Measurements from ENCODE around the gene DPM1. TPM values are rescaled to one million over a fixed set of nuclear protein-coding genes. Genes with fewer than 3 reads are reported as not detected.
A peak's percentile ranks its signal among the peaks of the same experiment; 100 is the strongest.

The DPM1 gene
- total and polyA plus RNA-seq, 8 donors = 10.7 to 74.1 (median 50.3) TPM

DNA sequence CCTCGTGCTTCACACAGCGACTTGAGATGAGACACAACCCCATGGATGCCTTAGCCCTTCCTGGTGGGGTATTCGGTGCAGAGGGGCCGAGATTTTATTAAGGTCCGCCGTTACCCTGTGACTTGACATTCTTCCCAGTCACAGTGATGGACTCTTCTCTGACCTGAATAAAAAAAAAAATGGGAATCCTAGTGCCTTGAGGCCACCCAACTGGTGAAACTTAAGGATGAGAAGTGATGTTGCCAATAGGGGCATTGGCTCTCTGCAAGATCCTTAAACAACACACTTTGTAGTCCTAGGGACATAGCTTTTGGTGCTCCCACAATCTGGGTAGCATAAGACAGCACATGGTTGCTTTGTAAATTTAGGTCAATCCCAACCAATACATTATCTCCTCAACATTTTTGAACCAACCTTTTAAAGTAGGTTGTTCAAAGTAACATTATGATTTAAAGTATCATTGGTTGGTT lies 26.3 kb downstream of the DPM1 start:
- intact Hi-C loops (cut with DNase I; ENCODE audit: low total_unique reads) = no loop called here
- WGBS, 5 donors = 43 to 59% (median 53%) methylated on average over 3 to 6 of the region's 6 CpGs

DNA sequence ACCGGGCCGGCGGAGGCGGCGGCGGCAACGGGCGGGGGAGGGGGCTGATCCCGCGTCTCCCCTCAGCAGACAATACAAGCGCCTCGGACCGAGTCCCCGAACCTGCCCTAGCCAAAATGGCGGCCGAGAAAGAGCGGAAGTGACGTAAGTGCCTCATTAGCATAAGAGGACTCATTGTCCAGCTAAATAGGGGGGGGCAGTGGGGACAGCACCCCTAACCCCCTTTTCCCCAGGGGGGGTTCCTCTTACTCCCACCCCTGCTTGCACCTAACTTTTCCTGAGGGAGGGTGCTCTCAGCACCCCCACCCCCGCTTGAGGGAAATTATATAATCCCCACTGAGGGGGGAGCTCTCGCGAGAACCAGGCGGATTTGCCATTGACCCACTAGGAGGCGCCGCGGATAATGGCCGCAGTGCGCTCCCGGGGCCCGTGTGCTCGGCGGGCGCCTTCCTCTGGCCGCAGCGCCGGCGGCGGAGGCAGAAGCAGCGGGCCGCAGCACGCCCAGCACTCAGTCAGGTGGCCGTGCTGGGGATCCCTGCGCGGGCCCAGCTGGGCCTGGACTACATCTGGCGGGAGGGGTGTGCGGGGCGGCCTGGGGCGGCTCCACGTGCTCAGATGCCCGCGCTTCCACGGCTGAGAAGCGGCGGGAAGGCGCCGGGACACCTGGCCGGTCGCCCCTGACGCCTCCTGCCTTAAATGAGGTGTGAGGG lies 26.9 kb downstream of the DPM1 start, which contains the start of gene ADNP:
TSS of gene ADNP (minus strand) at position 132 of the 710 bp plus-strand sequence. CDS start 27,441 bp downstream, outside the sequence.
- Histone ChIP-seq H3K27me3 (no peaks in the 10 kb centered on the region), H3K4me1 (peaks cover 22 to 47% (median 36%) of the 10 kb centered on the region in 4 donors), H3K27ac (peak within 1 kb of the TSS; percentile 91 to 100 (median 99)), H3K9me3 (no peaks in the 10 kb centered on the region), H3K36me3 (peaks cover 12 to 48% (median 33%) of the 10 kb centered on the region in 4 donors), H3K4me3 (peak within 1 kb of the TSS; percentile 82 to 97 (median 90))
- peak; percentile 91 to 98 for DNase-seq
- intact Hi-C loops (cut with DNase I; ENCODE audit: low total_unique reads) = no loop called here
- TF ChIP-seq POLR2A (IDR thresholded peaks at IDR 0.05) (peak in 1 of 4 donors; percentile 45), POLR2AphosphoS5 (IDR thresholded peaks at IDR 0.05) (peak; percentile 69 to 92 (median 83)), EP300 (IDR thresholded peaks at IDR 0.05) (no peak)
- TF ChIP-seq, protein P1, sequence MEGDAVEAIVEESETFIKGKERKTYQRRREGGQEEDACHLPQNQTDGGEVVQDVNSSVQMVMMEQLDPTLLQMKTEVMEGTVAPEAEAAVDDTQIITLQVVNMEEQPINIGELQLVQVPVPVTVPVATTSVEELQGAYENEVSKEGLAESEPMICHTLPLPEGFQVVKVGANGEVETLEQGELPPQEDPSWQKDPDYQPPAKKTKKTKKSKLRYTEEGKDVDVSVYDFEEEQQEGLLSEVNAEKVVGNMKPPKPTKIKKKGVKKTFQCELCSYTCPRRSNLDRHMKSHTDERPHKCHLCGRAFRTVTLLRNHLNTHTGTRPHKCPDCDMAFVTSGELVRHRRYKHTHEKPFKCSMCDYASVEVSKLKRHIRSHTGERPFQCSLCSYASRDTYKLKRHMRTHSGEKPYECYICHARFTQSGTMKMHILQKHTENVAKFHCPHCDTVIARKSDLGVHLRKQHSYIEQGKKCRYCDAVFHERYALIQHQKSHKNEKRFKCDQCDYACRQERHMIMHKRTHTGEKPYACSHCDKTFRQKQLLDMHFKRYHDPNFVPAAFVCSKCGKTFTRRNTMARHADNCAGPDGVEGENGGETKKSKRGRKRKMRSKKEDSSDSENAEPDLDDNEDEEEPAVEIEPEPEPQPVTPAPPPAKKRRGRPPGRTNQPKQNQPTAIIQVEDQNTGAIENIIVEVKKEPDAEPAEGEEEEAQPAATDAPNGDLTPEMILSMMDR (IDR thresholded peaks at IDR 0.05) = peak in 5 of 7 experiments; percentile 59 to 83 (median 79)
- 0 to 1% (median 1%) methylated on average over 29 to 58 of the region's 58 CpGs for WGBS, 5 donors

More for the DNA sequence above, 26.3 kb downstream of the DPM1 start:
- H3K36me3 ChIP-seq = peaks cover 16 to 54% (median 39%) of the 10 kb centered on the region in 4 donors
- no peak for TF ChIP-seq POLR2A (IDR thresholded peaks at IDR 0.05)
- no peak for TF ChIP-seq EP300 (IDR thresholded peaks at IDR 0.05)
- no peak for TF ChIP-seq POLR2AphosphoS5 (IDR thresholded peaks at IDR 0.05)
- TF ChIP-seq, protein P1 (IDR thresholded peaks at IDR 0.05) = no peak
- no peaks in the 10 kb centered on the region for H3K9me3 ChIP-seq
- H3K4me1 ChIP-seq = peaks cover 22 to 41% (median 33%) of the 10 kb centered on the region in 4 donors
- peak overlapping the region; percentile 51 to 97 (median 85) for H3K4me3 ChIP-seq
- H3K27me3 ChIP-seq = no peaks in the 10 kb centered on the region
- no peak for DNase-seq
- H3K27ac ChIP-seq = peak overlapping the region; percentile 91 to 100 (median 99)

DNA sequence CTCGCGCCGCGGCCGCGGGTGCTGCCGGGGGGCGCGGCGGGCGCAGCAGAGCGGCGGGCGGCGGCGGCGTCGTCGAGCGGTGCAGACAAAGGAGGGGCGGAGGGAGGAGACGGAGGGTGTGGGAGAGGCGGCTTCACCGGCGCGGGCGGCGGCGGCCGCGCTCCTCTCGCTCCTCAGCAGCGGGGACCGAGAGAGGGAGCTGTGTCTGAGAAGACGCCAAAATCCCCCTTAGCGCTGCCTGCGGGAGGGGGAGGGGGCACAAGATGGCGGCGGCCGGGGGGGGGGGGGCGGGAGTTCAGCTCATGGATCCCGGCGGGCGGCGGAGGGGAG lies 27.4 kb downstream of the DPM1 start:
- Histone ChIP-seq H3K27me3 (no peaks in the 10 kb centered on the region), H3K4me3 (peak overlapping the region; percentile 51 to 97 (median 85)), H3K4me1 (peaks cover 25 to 52% (median 42%) of the 10 kb centered on the region in 4 donors), H3K36me3 (peaks cover 12 to 43% (median 29%) of the 10 kb centered on the region in 4 donors), H3K27ac (peak overlapping the region; percentile 91 to 100 (median 99)), H3K9me3 (no peaks in the 10 kb centered on the region)
- WGBS, 5 donors = 0 to 2% (median 0%) methylated on average over 3 to 44 of the region's 45 CpGs
- intact Hi-C loops (cut with DNase I; ENCODE audit: low total_unique reads) = no loop called here
- DNase-seq = no peak
- TF ChIP-seq, protein P1 (IDR thresholded peaks at IDR 0.05) = no peak
- no peak for TF ChIP-seq POLR2A (IDR thresholded peaks at IDR 0.05)
- no peak for TF ChIP-seq EP300 (IDR thresholded peaks at IDR 0.05)
- TF ChIP-seq POLR2AphosphoS5 (IDR thresholded peaks at IDR 0.05) = no peak

DNA sequence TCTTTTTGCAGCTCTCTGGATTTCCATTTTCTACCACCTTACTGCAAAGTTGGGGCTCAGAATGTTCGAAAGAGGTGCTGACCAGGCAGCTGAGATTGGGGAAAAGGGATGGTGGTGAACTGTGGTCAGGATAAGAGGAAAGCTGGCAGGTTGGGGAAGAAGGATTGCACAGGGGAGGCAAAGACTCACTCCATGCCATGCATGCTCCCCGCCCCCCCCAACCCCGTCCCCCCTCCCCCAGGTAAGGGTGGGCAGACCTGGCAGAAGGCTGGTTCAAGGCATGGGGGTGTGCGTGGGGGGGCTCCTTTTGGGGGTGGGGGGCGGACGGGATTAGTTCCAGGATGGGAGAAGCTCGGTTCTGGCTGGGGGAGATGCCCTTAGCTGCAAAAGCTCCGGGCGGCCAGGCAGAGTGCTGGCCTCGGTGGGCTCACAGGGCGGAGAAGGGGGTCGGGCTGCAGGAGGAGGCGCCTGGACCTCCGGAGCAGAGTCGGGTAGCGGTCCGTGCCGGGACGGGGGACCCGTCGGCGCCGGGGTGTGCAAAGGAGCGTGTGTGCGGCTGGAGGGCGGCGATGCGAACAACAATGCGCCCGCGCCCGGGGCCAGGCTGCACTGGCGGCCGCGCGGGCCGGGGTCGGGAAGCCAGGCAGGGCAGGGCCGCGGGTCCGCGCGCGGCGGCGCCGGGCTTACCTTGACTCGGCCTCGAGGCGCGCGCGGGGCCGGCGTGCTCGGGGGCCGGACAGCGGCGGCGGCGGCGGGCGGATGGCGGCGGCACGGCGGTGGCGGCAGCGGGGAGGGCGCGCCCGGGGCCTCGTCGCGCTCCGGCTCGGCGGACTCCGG lies 28.0 kb downstream of the DPM1 start:
- intact Hi-C loops (cut with DNase I; ENCODE audit: low total_unique reads) = no loop called here
- TF ChIP-seq, protein P1 (IDR thresholded peaks at IDR 0.05) = no peak
- TF ChIP-seq EP300 (IDR thresholded peaks at IDR 0.05) (no peak), POLR2A (IDR thresholded peaks at IDR 0.05) (no peak), POLR2AphosphoS5 (IDR thresholded peaks at IDR 0.05) (no peak)
- WGBS, 5 donors = 0 to 1% (median 0%) methylated on average over 16 to 79 of the region's 79 CpGs
- H3K4me1 ChIP-seq = peaks cover 31 to 58% (median 47%) of the 10 kb centered on the region in 4 donors
- DNase-seq = peak; percentile 29 to 59
- H3K27me3 ChIP-seq = no peaks in the 10 kb centered on the region
- H3K36me3 ChIP-seq = peaks cover 6 to 37% (median 26%) of the 10 kb centered on the region in 4 donors
- peak overlapping the region; percentile 91 to 100 (median 99) for H3K27ac ChIP-seq
- no peaks in the 10 kb centered on the region for H3K9me3 ChIP-seq
- H3K4me3 ChIP-seq = peak overlapping the region; percentile 82 to 97 (median 90)
